ENCODE results near the gene NAXE. TPM values are rescaled to one million over a fixed set of nuclear protein-coding genes. Genes with fewer than 3 reads are reported as not detected.

NAXE gene
- total and polyA plus RNA-seq, 9 donors: 43.5 to 85.4 (median 65.4) TPM

- Histone ChIP-seq H3K4me3 (no peak overlapping the region), H3K27me3 (no peaks in the 10 kb centered on the region), H3K4me1 (ENCODE audit: insufficient read depth) (no peaks in the 10 kb centered on the region), H3K27ac (no peak overlapping the region), H3K9me3 (no peaks in the 10 kb centered on the region), H3K36me3 (no peaks in the 10 kb centered on the region)
- DNase-seq: no peak
- TF ChIP-seq EP300 (IDR thresholded peaks at IDR 0.05) (no peak), POLR2A (IDR thresholded peaks at IDR 0.05) (no peak)
- TF ChIP-seq, protein P1, sequence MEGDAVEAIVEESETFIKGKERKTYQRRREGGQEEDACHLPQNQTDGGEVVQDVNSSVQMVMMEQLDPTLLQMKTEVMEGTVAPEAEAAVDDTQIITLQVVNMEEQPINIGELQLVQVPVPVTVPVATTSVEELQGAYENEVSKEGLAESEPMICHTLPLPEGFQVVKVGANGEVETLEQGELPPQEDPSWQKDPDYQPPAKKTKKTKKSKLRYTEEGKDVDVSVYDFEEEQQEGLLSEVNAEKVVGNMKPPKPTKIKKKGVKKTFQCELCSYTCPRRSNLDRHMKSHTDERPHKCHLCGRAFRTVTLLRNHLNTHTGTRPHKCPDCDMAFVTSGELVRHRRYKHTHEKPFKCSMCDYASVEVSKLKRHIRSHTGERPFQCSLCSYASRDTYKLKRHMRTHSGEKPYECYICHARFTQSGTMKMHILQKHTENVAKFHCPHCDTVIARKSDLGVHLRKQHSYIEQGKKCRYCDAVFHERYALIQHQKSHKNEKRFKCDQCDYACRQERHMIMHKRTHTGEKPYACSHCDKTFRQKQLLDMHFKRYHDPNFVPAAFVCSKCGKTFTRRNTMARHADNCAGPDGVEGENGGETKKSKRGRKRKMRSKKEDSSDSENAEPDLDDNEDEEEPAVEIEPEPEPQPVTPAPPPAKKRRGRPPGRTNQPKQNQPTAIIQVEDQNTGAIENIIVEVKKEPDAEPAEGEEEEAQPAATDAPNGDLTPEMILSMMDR (IDR thresholded peaks at IDR 0.05): no peak
- intact Hi-C loops (cut with DNase I): no loop called here
- 83 to 87% (median 86%) methylated on average over 4 of the region's 4 CpGs for WGBS, 3 donors
These were observed 25.1 kb upstream of the NAXE start for GRCh38 chr1:156566436-156566835.

- H3K27me3 ChIP-seq: no peaks in the 10 kb centered on the region
- H3K27ac ChIP-seq: no peak overlapping the region
- peaks cover 2% of the 10 kb centered on the region for H3K4me1 ChIP-seq (ENCODE audit: insufficient read depth)
- H3K36me3 ChIP-seq: no peaks in the 10 kb centered on the region
- no peak for DNase-seq
- TF ChIP-seq, protein P1 (IDR thresholded peaks at IDR 0.05): no peak
- TF ChIP-seq EP300 (IDR thresholded peaks at IDR 0.05) (no peak), POLR2A (IDR thresholded peaks at IDR 0.05) (no peak)
- no peak overlapping the region for H3K4me3 ChIP-seq
- WGBS, 3 donors: 17 to 19% (median 17%) methylated on average over 4 of the region's 4 CpGs
- no peaks in the 10 kb centered on the region for H3K9me3 ChIP-seq
- intact Hi-C loops (cut with DNase I): no loop called here
These were observed 20.2 kb upstream of the NAXE start for GRCh38 chr1:156571261-156571852.

DNA sequence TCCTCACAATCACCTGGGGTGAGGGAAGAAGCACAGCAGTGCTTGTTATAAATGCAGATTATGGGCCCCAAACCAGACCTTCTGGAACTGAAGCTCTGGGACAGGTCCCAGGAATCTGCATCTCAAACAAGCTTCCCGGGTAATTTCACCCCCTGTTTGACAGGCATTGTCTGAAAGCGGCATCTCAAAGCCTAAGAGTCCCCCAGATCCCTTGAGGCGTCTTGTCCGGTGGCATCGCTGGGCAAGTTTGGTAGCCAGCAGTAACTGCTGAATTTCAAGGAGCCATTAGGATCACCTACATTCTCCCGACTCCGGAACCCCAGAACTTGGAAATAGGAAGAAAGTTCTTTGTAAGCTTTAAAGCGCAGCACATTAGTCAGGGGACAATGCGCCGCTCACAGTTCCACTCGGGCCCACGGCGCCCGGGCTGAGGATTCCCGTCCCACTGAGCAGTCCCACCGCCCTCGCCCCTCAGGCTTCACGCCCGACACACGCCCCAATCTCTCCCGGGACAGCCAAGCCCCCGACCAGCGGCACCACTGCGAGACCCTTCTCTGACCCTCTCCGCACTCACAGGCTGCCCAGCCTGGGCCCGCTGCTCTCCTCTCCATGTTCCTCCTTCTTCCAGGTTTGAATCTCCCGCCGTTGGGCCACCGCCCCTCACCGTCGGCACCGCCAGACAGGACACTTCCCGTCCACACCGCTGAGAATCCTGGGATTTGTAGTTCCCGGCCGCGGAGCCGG is 19.5 kb upstream of the NAXE start, which contains the start of gene IQGAP3:
Gene IQGAP3, minus strand, starts transcription at position 647 of the 744 bp plus-strand sequence. Its CDS starts 36 bp downstream, at position 611.
- no peaks in the 10 kb centered on the region for H3K27me3 ChIP-seq
- H3K4me3 ChIP-seq: peak within 1 kb of the TSS; percentile 25
- 0 to 1% (median 0%) methylated on average over 37 to 38 of the region's 38 CpGs for WGBS, 3 donors
- peaks cover 2% of the 10 kb centered on the region for H3K4me1 ChIP-seq (ENCODE audit: insufficient read depth)
- TF ChIP-seq EP300 (IDR thresholded peaks at IDR 0.05) (no peak), POLR2A (IDR thresholded peaks at IDR 0.05) (peak; percentile 9)
- TF ChIP-seq, protein P1 (IDR thresholded peaks at IDR 0.05): no peak
- H3K27ac ChIP-seq: no peak within 1 kb of the TSS
- peak; percentile 80 to 86 (median 83) for DNase-seq
- no peaks in the 10 kb centered on the region for H3K9me3 ChIP-seq
- intact Hi-C loops (cut with DNase I): no loop called here
- no peaks in the 10 kb centered on the region for H3K36me3 ChIP-seq

DNA sequence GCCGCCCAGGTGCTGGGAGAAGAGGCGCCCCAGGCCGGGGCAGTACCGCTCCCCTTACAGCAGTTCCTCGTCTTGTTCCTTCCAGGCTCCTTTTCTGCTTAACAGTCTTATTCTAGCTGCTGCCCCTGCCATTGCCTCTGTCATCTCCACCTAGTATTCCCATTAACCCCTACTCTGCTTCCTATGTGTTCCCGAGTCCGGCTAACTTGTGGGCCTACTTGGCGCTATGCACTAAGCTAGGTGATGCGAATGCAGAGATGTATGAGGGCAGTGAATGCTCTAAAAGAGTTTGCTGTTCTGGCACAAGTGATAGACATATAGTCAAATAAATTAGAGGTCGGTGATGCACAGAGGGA is 18.9 kb upstream of the NAXE start:
- TF ChIP-seq EP300 (IDR thresholded peaks at IDR 0.05) (no peak), POLR2A (IDR thresholded peaks at IDR 0.05) (no peak)
- TF ChIP-seq, protein P1 (IDR thresholded peaks at IDR 0.05): no peak
- no peaks in the 10 kb centered on the region for H3K9me3 ChIP-seq
- intact Hi-C loops (cut with DNase I): no loop called here
- H3K4me1 ChIP-seq (ENCODE audit: insufficient read depth): peaks cover 2% of the 10 kb centered on the region
- H3K27ac ChIP-seq: no peak overlapping the region
- H3K4me3 ChIP-seq: peak overlapping the region; percentile 25
- H3K36me3 ChIP-seq: no peaks in the 10 kb centered on the region
- no peaks in the 10 kb centered on the region for H3K27me3 ChIP-seq
- no peak for DNase-seq
- 22 to 26% (median 23%) methylated on average over 10 of the region's 10 CpGs for WGBS, 3 donors
